Measurements from ENCODE around the gene AANAT.
A peak's percentile ranks its signal among the peaks of the same experiment; 100 is the strongest.
"Not testable (repeated sequence)": the region's sequence is repeated elsewhere in the genome, so short reads cannot be mapped to it uniquely, and the experiment has no call there.

The AANAT gene

GRCh38 chr17:76508472-76509063, 41.2 kb downstream of the AANAT start:
- not testable (repeated sequence) for DNase-seq

DNA sequence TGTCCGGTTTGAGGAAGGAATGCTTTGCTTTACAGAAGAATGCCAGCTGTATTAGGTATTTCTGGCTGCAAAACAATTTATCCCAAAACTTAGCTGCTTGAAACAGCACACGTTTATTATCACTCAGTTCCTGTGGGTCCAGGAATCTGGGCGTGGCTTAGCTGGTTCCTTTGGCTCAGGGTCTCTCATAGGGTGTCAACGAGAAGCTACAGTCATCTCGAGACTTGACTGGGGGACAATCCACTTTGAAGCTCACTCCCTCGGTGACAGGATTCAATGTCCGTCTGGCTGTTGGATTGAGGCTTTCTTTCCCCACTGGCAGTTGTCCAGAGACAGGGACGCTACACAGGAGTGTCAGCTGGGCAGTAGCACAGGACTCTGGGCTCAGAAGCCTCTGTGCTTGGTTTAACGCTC, 43.4 kb downstream of the AANAT start:
- DNase-seq = no peak

DNA sequence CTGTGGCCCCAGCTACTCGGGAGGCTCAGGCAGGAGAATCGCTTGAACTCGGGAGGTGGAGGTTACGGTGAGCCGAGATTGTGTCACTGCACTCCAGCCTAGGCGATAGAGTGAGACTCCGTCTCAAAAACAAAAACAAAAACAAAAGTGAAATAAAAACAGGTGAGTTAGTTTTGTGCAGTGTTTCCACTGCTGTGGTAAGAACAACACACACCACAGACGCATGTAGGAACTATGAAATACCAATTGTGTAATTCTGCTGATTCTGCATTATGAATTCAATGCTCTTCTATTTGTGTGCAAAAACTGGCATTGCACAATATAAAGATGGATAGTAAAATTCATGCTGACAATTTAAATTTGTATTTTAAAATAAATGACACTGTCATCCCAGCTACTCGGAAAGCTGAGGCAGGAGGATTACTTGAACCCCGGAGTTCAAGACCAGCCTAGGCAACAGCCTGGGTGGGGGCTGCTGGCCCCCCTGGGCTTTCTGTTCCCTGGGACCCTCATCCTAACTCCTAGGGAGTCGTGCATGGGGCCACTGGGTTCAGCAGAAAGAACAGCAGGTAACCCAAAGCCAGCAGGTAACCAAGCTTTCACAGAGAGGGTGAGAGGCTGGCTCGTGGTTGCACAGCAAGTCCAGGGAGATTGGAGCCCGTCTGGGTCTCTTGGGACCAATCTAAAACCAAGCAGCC, 44.4 kb downstream of the AANAT start:
- no peak for DNase-seq

DNA sequence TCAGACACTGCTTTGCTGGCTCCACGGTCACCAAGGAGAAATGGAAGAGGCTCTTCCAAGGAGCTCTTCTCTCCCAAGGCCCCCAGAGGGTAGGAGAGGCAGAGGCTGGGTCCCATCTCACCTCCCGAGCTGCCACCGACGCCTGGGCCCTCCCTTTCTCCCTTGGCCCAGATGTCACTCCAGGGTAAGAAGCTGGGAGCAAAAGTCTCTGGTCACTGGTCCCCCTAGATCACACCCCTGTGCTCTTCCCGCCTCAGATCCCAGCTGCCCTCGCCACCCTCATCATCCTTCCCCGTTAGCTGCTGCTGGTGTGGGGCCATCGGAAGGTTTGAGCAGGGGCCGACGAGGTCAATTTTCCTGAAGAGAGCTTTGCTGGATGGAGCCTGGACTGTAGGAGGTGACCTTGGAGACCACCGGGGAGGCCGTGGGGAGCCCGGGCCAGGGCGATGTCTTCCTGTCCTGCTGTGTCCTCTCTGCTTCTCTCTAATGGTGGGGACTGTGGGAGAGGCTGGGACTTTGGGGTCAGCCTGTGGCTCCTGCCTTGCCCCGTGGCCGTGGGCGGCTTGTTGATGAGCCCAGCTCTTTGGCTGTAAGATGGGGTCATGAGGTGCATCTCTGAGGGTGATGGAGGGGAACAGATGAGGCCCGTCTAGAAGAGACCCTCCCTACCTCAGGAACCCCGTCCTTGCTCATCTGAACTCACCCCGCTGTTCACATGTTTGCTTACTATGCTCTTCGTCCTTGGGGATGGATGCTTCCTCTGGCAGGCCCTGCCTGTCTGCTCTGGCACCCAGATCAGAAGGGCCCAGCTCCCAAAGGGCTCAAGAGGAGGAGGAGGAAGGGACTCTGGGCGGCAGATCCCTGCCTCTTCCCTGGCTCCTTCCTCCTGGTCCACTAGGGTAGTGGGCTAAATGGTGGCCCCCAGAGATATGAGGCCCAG, 45.2 kb downstream of the AANAT start:
- DNase-seq = no peak

DNA sequence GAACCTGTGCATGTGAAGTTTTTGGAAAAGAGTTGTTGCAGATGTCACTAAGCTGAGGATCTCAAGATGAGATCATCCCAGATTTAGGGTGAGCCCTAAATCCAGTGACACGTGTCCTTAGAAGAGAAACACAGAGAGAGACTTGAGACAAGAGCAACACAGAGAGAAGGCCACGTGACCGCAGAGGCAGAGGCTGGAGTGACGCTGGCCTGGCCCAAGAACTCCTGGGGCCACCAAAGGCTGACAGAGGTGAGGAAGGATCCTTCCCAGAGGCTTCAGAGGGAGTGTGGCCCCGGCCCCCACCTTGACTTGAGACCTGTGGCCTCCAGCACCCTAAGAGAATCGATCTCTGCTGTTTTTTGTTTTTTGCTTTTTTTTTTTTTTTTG, 45.9 kb downstream of the AANAT start:
- no peak for DNase-seq

GRCh38 chr17:76514355-76514754, 47.0 kb downstream of the AANAT start:
- DNase-seq = not testable (repeated sequence)

GRCh38 chr17:76515274-76515949, 48.0 kb downstream of the AANAT start:
- no peak for DNase-seq

DNA sequence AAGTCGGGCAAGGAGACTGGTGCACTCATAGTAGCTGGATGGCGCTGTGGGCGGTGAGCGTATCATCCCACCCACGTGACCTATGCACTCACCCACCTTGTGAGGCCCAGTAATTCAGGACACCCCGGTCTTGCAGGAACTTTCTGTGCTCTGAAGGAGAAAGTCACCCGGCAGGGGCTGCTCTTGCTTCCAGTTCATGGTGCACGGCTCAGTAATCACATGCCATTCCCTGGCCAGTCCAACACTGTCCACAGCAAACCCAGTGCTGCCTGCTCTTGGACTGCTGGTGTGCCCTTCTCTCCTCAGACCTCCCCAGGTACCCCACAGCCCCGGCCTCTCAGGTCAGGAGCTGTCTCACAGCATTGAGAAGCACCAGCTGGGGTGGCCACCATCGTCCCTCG, 50.2 kb downstream of the AANAT start:
- DNase-seq = peak; percentile 21

GRCh38 chr17:76519048-76519966, 51.9 kb downstream of the AANAT start:
- no peak for DNase-seq

All from DMS53 (cell line).